SK-N-SH (cell line): Measurements from ENCODE around the gene SLC35B3.

Experiments
- CTCF ChIP-seq: fragments of 200-600 bp; sonication (generic); IDR thresholded peaks from 2 replicates; pipeline ENCODE4 v1.6.1; 2017; ENCODE audit warnings: antibody characterized with exemption, mild to moderate bottlenecking, moderate library complexity
- EP300 ChIP-seq, 2 experiments: IDR thresholded peaks; 2 replicates each; pipeline versions ENCODE4 v1.4.0 to v1.6.1; 2012; ENCODE audit warnings: borderline replicate concordance in 1 of 2, low read depth in 1 of 2, low read length in 1 of 2
- MAX ChIP-seq: IDR thresholded peaks from 2 replicates; pipeline ENCODE4 v1.4.0; 2012; ENCODE audit warnings: low read depth
- RAD21 ChIP-seq: IDR thresholded peaks from 2 replicates; pipeline ENCODE4 v1.6.1; 2012; ENCODE audit warnings: mild to moderate bottlenecking, low read length
- RXRA ChIP-seq: IDR thresholded peaks from 2 replicates; pipeline ENCODE4 v1.4.0; 2012; ENCODE audit warnings: low read depth, mild to moderate bottlenecking, borderline replicate concordance
- TCF12 ChIP-seq: IDR thresholded peaks from 2 replicates; pipeline ENCODE4 v1.4.0; 2012
- YY1 ChIP-seq: IDR thresholded peaks from 2 replicates; pipeline ENCODE4 v1.4.0; 2012; ENCODE audit warnings: low read depth, mild to moderate bottlenecking
- TF ChIP-seq, protein P1 (sequence below): IDR thresholded peaks from 2 replicates; pipeline ENCODE4 v1.4.0; 2012; ENCODE audit warnings: low read depth, borderline replicate concordance

DNA sequence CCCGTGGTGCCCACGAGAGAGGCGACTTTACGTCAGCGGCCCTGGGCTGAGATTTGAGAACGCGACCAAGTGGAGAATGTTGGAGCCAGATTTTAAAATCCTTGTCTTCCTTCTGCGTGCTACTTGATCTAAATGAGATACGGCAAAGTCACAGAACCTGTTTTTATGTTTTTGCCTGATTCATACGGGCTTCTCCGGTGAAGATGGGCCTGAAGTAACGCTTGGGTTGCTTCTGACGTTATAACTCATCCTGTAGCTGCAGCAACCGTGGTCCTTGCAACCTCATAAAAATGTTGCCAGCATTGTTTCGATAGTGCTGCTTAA, 462 bp upstream of the SLC35B3 start:
- TF ChIP-seq YY1 (no peak), RXRA (no peak), CTCF (no peak), TCF12 (no peak), MAX (no peak), EP300 (IDR thresholded peaks at IDR 0.05; ENCODE audit: borderline replicate concordance in 1 of 2, low read depth in 1 of 2, low read length in 1 of 2) (no peak), RAD21 (no peak)
- TF ChIP-seq, protein P1, sequence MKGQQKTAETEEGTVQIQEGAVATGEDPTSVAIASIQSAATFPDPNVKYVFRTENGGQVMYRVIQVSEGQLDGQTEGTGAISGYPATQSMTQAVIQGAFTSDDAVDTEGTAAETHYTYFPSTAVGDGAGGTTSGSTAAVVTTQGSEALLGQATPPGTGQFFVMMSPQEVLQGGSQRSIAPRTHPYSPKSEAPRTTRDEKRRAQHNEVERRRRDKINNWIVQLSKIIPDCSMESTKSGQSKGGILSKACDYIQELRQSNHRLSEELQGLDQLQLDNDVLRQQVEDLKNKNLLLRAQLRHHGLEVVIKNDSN = no peak
